HG03457 (cell line): ENCODE measurements around the gene ADAD2.

Experiments used
- ATAC-seq: cut with Tn5 transposase; IDR thresholded peaks from one replicate; pipeline ENCODE4 v1.9.1; 2021; ENCODE audit warnings: moderate number of reproducible peaks; ENCODE audit not compliant: unreplicated experiment

ADAD2 gene

DNA sequence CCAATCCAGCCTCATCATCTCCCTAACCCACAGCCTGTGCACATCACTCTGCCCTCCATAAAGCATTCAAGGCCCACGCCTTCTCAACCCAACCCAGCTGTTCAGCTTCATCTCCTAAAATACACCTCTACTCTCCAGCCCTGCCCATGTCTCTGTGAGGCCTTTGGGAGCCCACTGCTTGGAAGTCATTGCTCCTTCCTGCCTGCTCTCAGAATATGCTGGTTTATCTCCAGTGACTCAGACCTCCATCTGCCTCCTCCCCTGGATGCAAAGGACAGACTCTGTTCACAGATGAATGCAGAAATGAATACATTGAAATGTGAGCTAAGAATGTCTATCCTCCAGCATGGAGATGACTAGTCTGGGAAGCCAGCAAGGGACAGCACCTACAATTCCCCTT is 29.9 kb downstream of the ADAD2 start:
- no peak for ATAC-seq

DNA sequence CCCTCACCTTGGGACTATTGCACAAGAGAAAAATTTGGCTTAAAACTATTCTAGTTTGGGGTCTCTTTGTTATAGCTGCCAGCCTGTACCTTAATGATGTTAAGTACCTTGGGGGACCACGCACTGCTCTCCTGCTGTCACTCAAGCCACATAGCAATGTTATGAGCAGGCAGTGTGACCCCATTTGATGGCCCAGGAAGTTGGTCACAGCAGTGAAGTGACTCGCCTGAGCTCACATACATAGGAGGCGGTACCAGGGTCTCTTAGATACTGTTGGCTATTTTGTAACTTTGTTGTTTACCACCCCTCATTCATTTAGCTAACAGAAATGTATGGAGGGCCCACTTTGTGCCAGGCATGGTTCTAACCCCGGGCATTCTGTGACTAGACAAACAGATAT is 32.5 kb downstream of the ADAD2 start:
- ATAC-seq: no peak

DNA sequence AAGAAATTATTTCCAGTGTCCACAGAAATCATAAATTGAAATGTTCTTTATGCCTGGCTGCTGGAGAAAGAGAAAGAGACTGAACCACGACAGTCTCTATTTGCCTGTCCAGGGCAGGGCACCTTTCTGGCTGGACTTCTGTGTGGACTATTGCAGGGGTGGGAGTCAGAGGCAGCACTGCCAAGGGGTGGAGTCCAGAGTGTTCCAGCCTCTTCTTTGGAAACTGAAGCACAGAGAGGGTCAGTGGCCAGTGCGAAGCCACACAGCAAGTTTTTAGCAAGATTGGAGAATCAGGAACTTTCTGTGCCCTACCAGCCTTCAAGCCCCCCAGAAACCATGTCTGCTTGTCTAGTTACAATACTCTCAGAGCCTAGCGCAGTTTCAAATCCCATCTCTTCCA is 33.6 kb downstream of the ADAD2 start:
- no peak for ATAC-seq

DNA sequence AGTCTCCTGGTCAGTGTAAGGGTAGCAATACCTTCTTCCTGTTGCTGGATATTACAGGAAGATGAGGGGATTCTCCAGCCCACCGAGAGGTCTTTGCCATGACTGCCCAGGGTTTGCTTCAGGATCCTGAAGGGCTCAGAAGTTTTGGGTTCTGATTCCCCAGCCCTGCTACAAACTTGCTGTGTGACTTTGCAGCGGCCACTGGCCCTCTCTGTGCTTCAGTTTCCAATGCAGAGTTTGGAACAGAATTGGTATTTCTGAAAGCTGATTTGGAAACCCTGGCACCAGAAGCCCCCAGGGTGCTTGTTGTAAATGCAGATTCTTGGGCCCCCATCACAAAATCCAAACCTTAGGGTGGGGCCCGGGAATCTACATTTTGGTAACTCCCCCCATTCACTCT is 34.2 kb downstream of the ADAD2 start:
- no peak for ATAC-seq

DNA sequence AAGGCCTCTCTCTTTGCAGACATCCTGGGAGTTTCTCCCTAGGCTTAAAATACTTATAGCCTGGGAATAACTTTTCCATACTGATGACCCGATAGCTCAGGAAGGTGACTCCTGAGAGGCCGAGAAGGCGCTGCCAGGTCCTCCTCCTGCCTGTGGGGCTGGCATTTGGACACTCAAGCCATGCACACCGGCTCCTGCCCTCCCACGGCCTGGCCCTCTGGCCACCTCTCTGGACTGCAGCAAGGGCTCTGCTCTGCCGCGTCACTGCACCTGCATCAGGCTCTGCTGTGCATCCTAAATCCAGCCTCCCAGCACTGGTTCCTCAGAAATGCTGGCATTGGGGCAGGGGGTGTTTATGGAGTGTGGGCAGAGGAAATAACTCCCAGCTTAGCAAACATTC is 34.6 kb downstream of the ADAD2 start:
- ATAC-seq: no peak

DNA sequence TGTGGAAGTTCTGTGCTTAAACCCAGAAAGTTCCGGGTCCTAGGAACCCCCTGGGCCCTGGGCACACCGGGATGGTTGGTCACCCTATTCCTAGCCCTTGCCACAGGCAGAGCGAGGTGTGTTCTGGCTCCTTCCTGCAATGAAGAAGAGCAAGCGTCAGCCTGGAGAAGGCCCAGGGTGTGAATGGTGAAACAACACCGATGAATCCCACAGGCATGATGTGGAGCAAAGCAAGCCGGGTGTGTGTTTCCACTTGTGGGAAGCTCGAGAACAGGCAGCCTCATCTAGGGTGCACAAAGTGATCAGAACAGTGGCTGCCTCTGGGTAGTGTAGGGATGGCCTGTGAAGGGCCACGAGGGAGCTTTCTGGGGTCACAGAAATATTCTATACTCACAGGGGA is 35.1 kb downstream of the ADAD2 start:
- no peak for ATAC-seq

DNA sequence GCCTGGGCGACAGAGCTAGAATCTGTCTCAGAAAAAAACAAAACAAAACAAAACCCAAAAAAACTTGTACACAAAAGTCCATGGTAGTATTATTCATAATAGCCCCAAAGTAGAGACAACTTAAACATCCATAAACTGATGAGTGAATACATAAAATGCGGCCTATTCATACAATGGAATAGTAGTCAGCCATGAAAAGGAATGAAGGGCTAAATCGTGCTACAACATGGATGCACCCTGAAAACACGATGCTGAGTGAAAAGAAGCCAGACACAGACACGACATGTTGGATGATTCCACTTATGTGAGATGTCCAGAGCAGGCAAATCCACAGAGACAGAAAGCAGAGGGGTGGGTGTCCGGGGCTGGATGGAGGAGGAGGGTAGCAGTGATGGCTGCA is 36.6 kb downstream of the ADAD2 start:
- ATAC-seq: no peak

DNA sequence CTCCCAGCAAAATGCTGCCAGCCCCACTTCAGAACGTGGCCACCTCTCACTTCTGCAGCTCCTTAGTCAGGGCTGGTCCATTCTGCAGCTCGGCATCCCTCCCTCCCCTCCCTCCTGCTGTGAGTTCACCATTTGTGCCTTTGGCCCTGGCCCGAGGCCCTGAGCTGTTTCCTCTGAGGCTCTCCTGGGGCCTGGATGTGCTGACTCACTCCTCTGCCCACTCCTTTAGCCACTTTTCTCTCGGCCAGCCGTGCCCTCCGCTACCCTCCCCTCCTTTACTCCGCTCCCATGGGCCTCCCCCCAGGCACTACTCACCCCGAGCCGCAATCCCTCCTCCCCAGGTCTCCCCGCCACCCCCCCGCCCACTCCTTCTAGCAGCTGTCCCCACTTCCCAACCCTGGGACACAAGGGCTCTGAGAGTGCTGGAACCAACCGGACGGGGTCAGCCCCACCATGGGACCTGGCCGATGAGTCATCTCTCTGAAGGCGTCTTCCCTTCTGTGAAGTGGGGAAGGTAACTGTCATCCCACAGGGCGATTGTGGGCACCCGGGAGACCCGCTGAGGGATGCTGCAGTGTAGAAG is 37.4 kb downstream of the ADAD2 start:
- no peak for ATAC-seq

DNA sequence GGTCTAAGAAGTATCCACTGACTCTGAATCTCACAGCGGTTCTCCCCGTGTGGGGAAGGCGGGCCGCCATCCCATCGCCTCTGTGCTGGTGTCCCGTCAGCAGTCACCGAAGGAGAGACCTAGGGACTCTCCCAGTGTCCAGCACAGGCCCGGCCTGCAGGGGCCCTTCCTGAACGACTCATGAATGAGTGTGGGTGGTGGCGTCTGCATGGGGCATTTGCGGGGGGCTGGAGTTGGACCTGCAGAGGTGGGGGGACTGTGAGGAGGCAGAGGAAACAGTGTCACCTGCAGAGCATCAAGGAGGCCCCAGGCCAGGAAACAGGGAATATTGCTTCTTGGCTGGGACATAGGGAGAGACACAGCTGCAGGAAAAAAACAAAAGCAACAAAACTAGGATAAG is 38.5 kb downstream of the ADAD2 start:
- ATAC-seq: no peak

DNA sequence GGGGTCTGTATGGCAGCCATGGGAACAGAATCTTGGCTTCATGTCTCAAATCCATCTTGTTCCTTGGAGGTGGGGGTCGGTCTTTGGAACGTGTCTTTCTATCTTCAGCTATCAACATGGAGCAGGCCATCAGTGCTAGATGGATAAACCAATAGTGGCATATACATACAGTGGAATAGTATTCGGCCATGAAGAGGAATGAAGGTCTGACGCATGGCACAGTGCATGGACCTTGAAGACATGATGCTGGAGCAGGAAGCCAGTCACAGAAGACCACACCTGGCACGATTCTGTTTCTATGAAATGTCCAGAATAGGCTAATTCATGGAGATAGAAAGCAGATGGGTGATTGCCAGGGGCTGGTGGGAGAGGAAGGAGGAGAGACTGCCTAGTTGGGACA is 41.1 kb downstream of the ADAD2 start:
- no peak for ATAC-seq

DNA sequence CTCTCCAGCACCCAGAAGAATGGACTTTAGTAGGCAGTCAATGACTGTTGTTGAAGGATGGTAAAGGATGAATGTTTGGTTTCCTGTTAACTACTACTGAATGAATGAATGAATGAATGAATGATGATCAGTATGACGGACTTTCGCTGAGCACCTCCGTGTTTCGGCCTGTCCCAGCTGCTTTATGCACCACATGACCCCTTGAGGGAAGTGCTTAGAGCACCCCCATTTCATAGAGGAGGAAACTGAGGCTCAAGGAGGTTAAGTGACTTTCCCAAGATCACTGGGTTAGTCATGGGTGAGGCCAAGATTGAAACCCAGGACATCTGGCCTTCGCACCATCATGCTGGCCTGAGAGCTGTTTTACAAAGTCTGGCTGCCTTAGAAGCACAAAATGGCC is 42.0 kb downstream of the ADAD2 start:
- ATAC-seq: no peak

DNA sequence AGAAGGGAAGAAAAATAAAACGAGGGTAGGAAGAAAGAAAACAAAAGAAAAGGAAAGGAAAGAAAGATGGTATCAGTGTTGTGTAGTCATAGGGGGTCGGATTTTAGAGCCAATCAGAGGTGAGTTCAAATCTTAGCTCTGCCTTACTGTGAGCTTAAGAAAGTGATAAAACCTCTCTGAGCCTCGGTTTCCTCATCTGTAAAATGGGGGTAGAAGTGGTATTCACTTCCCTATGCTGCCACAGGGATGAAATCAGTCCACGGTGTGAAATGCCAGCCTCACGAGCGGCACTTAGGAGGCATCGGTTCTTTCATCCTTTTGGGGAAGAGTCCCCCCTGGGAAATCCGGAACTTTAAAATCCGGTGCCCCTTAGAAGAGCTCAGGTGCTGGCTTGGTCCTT is 42.8 kb downstream of the ADAD2 start:
- ATAC-seq: no peak

DNA sequence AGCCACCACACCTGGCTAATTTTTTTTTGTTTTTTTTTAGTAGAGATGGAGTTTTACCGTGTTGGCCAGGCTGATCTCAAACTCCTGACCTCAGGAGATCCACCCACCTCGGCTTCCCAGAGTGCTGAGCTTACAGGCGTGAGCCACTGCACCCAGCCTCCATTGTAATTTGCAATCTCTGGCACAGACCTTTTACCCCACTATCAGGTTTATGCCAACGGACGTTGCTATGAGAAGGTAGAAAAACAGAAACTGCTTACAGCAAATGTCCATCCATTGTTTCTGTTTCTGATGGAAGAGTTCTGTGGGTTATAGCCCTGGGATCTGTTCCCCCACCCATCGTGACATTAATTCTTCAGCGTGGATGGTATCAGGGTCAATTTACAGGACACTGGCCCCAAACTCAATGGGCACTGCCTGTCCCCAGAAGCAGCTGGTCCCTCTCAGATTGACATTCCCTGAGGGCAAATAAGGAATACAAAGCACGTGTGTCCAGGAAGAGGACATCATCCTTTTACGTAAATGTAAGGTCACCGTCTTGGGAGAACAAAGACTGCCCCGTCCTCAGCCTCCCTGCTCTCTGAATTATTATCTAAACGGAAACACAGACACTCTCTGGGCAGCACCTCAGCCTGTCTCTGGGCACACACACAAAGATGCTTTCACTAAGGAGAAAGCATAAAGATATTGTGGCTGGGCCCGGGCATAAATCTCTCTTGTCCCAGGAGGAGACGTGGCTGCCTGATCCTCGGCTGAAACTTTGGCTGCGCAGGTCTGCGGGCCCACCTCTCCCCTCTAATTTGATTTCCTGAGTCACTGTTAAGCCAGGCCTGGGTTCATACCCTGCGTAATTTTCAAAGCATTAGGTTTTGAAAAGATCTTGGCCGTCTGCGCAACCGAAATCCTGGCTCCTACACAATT is 43.6 kb downstream of the ADAD2 start:
- no peak for ATAC-seq

DNA sequence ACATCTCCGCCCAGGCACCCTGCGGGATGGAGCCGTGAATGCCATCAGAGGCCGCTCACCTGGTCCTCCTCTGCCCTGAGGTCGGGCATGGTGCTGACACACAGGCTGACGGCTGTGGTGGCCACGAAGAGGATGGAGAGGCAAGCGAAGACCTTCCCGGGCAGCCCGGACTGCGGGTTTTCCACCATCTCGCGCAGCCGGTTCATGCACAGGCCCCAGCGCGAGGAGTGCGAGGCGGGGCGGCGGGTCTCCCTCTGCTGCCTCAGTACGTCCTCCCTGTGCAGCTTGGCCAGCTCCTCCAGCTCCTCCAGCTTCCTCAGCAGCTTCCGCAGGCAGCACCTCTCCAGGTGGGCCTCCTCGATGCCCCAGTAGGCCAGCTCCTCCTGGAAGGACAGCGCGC is 45.7 kb downstream of the ADAD2 start:
- ATAC-seq: no peak

DNA sequence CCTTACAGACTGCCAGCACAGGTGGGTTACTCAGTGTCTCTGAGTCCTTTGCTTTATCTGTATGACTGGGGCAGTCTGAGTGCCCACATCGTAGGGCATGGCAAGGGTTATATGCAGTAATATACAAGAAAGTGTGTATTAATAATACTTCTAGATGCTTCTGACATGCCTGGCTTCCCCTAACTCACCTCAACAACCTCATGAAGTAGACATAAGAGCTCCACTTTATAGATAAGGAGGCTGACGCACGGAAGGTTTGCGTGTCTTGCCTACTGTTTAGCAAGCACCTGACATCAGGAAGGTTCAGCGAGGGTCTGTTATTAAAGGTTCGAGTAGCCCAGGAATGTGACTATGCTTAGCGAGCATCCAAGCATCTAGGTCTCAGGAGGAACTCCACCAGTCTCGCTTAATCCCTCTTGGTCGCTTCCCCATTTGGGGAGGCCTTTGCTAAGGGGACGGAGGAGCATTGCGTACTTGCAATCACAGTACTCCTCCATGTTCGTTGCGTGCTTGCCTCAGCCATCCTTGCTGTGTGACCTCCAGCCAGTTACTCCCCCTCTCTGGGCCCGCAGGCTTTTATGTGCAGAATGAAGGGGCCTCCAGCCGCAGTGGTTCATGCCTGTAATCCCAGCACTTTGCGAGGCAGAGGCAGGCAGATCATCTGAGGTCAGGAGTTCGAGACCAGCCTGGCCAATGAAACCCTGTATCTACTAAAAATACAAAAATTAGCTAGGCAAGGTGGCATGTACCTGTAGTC is 47.2 kb downstream of the ADAD2 start:
- no peak for ATAC-seq

DNA sequence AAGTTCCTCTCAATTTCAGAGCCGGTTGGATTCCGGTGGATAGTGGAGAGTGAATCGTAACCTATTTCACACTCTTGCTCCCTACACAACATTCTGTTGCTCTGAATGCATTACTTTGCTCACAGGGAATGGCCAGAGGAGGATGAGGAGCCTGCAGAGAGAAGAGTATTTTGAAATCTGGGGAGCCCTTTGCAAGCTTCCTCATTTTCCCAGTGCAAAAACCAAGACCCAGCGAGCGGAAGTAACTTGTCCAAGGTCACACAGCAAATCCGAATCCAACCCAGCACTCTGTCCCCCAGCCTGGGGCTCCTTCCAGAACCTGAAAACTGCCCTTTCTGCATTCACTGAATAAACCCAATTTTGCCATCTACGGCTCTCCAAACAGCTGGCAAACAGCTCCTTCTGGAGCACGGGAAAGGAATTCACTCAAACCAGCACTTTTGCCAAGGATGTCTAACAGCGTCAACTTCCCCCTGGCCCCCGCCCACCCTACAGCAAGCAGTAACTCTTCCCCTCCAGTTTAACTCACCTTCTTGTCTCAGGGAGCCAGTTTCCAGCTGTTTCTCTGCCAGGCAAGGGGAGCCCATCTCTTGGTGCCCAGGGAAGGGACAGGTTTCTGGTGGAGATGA is 48.3 kb downstream of the ADAD2 start:
- no peak for ATAC-seq

DNA sequence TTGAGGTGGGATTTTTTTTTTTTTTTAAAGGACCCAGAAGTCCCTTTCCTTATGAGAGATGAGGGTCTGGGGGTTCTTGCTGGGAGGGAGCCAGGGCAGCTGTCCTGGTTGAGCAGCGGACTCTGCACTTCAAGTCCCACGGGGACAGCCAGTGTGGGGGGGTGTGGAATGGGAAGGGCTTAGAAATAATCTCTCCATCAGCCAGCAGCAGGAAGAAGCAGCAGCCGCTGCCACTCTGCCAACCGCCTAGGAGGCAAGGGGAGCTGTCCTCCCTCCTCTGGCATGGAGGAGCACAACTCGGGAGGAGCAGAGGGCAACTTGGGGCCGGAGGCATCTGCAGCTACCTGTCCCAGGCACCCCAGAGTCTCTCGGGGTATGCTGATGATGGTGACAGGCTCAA is 49.0 kb downstream of the ADAD2 start, which contains the start of gene KCNG4:
Gene KCNG4, minus strand, starts transcription at position 104 of the 400 bp plus-strand sequence. CDS start 2,527 bp downstream, outside the sequence.
- no peak for ATAC-seq

DNA sequence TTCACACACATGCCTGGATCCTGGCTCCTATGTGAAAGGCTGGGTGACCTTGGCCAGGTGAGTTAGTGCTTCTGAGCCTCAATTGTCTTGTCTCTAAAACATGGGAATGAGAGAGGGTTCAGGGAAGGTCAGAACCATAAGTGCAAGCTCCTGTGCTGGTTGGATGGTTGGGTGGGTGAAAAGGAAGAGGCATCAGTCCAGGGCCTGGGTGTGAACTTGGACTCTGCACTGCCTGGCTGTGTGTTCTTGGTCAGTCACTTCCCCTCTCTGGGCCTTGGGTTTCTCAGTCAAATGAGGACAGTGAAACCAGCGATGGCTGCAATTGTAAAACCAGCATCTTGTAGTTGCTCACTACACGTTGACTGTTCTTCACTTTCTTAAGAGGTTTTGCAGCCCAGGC is 49.5 kb downstream of the ADAD2 start:
- ATAC-seq: no peak

DNA sequence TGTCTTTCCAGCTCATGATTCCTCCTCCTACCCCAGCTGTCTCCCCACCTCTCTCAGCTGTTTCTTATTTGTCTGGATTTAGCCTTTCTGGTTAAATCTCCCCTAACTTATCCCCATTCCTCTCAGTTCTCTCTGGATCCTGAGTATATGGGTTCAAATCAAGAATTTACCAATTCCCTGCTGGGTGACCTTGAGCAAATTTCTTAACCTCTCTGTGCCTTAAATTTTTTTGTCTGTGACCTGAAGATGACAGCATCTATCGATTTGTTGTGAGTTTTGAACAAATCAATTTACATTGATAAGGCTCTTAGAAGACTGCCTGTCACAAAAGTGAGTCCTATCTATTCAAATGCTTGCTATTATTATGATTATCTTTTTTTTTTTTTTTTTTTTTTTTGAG is 50.8 kb downstream of the ADAD2 start:
- ATAC-seq: no peak

DNA sequence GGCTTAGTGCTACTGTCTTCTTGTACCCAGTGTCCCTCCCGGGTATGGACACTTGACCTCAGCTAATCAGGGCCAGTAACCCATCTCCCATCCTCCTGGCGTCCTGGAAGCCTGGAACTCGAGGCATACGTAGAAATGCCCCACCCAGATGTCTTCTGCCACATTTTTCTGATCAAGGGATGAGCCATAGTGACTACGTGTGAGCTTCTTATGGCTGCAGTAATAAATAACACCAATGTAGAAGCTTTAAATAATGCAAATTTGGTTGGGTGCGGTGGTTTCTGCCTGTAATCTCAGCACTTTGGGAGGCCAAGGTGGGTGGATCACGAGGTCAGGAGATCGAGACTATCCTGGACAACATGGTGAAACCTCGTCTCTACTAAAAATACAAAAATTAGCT is 51.9 kb downstream of the ADAD2 start:
- no peak for ATAC-seq

DNA sequence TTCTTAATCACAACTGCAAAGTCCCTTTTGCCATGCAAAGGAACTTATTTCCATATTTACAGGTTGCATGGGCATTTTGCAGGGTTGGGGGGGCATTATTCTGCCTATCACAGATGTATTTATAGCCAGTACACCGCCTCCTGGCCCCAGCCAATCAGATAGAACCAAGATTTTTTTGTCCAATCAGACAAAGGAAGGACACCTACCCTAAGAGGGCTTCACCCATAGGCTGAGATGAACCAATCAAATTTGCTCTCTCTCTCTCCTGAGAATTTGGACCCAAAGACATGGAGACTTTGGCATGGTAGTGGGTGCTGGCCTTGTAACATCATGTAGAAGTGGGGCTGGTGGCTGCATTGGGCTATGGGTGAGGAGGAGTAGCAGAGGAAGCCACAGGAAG is 52.8 kb downstream of the ADAD2 start:
- no peak for ATAC-seq
